GM18907 (cell line): ENCODE data around the gene FAM229A.
A peak's percentile ranks its signal among the peaks of the same experiment; 100 is the strongest.
"Not testable (repeated sequence)": the region's sequence is repeated elsewhere in the genome, so short reads cannot be mapped to it uniquely, and the experiment has no call there.

Experiments used
- ATAC-seq: cut with Tn5 transposase; IDR thresholded peaks from one replicate; pipeline ENCODE4 v1.9.1; 2021; ENCODE audit warnings: mild to moderate bottlenecking, moderate library complexity; ENCODE audit not compliant: unreplicated experiment

The FAM229A gene

DNA sequence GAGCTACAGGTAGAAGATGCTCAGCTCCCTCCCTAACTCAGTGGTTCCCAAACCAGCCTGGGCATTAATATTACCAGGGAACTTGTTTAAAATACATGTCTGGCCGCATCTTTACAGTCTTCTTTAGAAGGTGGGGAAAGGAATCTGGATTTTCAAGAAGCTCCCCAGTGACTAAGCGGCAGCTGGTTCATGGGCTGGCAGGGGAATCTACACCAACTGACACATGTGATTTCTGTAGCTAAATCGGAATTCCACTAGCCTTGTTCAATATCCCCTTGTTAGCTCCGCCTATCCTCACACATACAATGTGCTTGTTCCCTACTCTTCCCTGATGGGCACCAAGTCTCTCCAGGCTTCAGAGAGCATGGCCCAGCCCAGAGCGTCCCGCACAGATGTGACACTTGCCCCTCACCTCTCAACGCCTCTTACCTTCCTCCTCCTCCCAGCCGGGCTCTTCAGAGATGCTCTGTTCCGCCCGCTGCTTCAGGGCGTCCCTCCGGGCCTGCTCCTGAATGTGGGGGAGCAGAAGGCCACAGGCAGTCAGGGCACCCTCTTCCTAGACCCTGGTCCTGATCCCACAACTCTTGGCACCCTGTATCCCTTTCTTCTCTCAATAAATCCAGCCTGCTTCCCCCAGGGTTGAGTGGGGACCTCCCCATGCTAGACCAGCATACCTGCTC lies 15.4 kb upstream of the FAM229A start:
- ATAC-seq, result no peak

DNA sequence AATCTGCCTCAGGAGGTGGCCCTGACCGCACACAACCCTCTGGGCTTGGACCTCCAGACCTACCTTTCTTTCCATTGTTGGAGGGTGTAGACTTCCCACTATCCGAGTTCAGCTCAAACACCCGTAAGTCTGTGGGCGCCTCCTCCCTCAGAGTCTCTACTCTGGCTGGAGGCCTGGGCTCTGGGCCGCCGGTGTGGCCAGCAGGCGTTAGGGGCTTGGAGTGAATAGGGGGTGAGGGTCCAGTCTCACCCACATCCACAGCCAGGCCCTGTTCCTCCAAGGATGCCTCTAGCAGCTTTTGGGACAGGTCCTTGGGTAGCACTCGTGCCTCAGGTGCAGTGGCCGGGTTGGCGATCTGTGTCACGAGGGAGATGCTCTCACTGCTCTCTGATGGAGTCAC lies 13.9 kb upstream of the FAM229A start:
- ATAC-seq, result no peak

DNA sequence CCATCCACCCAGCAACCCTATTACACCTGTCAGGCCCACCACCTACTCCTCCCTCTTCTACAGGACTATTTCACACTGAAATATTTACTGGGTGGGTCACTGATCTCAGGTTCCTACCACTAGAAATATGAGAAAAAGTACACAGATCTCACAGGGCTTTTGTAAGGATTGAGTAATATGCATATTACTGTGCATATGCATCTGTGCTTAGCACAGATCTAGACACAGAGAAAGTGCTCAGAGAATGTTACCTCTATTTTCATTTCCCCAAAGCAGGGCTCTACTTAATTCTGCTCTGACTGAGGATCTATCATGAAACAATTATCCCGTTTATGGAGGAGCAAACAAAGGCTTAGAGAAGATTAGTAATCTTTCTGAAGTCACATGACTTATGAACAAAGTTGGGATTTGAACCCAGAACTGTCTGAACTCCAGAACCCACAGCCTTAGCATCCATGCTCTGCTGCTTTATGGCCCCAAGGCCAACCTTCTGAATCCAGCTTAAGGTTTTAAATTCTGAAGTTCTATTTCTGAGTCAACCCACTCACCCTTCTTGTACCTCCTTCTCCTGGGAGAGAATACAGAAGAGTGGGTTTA lies 11.8 kb upstream of the FAM229A start:
- ATAC-seq, result no peak

DNA sequence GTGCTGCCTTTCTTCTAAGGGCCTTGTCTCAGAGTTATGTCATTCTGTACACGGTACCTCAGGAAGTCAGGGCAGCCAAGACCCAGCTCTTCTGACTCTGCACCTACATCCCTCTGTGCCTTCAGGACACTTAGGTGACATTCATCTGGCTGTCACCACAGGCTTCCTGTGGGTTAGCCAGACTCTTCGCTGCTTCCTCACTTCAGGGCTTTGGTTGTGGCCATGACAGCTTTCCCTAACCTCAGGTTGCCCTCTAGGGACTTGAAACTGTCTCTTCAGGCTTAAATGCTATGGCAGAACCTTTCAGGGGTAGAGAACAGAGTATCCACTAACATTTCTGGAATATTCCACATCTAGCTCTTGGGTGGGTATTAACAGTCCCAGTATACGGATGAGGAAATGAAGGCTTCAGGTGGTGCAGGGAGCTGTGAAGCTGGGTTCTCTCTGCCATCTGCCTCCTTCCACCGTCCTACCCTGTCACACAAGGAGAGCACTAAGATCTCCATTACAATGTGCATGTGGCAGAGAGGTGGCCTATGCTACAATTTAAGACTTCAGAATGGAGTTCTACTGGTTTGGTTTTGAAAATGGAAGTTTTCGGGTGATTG lies 10.0 kb upstream of the FAM229A start:
- no peak for ATAC-seq

DNA sequence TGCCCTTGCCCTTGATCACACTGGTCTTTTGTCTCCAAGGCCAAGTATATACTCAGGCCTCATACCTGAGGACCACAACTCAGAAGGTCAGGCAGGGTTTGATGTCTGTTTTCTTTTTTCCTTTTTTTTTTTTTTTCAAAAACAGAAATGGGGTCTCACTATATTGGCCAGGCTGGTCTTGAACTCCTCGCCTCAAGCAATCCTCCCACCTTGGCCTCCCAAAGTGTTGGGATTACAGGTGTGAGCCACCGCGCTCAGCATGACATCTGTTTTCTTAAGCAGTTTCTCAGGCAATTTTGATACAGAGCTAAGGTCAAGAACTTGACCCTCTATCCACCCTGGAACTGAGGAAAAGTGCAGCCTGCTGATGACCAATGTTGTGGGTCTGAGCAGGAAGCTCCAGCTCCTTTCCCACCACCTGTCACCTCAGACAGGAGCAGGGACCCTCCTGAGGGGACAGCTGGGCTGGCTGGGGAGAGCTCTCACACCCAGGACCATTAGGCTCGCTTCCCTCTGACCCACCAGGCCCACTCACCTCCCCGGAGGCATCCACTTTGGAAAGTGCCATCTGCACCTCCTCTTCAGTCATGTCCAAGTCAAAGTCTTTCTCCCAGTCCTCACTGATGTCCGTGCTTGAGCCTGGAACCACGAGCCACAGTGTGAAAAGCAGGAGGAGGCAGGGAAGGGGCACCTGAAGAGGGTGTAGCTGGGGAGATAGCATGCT lies 5.8 kb upstream of the FAM229A start:
- no peak for ATAC-seq

DNA sequence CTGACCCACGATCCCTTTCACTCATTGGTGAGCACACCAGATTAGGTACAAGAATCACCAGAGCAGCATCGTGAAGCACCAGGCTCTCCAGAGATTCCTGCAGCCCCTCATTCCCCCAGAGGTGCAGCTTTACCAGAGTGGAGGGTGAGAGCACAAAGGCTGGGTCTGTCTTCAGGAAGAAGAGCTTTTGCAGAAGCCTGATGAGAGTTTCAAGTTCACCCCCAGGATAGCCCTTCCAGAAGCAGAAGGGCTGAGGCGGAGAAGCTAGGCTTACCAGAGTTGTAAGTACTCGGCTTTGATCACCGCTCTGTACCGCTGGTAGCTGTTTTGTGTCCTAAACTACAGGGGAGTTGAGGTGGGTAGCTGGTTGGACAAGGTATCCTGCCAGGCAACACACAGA lies 3.2 kb upstream of the FAM229A start:
- no peak for ATAC-seq

DNA sequence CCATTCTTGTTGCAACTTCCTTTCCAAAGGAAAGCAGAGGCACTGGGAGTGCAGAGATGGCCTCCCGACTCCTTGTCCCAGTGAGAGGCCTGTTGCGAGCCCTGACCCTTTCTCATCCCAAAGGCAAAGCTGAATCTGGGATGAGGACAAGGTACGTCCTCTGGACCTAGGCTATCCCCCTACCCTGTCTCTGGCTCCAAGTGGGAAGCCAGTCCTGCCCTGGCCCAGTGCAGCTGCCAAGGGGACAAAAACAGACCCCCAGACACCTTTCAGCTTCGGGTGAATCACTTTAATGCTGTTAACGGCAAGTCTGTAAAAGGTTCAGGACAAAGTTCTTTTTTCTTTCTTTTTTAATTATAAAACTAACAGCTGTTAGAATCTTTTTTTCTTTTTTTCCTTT lies 2.6 kb upstream of the FAM229A start:
- ATAC-seq, result no peak

DNA sequence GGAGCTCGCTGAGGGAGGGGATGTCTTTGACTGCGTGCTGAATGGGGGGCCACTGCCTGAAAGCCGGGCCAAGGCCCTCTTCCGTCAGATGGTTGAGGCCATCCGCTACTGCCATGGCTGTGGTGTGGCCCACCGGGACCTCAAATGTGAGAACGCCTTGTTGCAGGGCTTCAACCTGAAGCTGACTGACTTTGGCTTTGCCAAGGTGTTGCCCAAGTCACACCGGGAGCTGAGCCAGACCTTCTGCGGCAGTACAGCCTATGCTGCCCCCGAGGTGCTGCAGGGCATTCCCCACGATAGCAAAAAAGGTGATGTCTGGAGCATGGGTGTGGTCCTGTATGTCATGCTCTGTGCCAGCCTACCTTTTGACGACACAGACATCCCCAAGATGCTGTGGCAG lies 1.4 kb upstream of the FAM229A start:
- ATAC-seq, result no peak

DNA sequence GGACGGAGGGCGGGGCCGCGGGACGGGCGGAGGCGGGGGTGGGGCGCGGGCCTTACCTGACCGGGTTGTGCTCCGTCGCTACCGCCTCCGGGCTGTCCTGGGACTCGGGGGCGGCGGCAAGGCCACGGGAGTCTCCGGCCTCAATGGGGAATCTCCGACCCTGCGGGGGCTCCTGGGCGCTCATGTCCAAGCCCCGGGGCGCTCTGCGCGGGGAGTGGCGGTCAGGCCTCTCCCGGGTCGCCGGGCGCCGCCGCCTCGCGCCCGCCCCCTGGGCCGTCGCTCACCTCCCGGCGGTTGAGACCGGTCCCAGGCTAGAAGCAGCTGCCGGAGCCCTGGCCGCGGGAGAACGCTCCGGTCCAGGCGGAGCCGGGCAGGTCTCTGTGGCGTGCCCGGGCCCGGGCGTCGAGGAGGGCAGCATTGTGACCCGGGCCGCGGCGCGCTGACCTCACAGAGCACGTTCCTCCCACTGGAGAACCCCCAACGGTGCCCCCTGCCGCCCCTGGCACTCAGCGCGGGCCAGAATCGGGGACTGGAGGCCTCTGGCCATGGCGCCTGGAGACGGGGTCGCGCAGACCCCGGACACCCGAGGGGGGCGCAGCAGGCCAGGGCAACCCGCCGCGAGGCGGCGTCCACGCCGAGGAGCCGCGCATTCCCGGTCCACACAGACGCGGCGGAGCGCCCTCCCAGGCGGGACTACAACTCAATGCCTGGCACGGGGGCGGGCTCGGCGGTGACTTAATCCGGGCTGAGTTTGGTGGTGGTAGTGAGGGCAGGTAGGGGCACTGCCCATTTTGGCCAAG lies 411 bp downstream of the FAM229A start:
- no peak for ATAC-seq

DNA sequence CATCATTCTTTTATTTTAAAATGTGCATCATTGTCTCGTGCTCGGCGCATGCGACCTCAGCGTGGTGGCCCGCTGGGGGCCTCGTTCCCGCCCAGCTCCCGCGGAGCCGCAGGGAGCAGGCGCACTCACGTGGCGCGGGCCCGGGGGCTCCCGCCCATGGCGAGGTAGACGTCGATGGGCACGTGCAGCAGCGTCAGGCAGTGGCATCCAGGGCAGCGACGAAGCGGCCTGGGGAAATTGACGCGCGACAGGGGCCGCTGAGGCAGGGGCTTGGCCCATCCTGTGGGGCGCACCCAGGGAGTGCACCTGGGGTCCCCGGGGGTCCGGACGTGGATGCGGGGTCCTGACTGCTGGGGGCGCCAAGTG lies 994 bp downstream of the FAM229A start:
- no peak for ATAC-seq

DNA sequence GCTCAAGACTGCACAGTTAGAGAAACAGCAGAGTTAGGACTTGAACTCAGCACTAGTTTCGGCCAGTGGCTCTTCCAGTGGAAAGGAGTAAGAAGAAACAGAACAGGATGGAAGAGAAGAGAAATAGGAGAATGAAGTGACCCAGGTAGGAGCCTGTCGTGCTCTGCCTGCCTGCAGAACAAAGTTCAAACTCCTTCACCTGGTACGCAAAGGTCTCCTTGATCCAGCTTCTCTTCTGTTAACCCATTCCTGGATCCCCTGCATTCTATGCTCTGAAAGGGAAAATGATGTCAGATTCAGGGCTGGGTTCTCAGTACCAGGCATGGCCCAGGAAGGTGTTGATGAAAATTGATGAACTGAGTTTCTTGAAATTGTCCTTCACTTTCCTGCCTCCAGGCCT lies 3.9 kb downstream of the FAM229A start:
- ATAC-seq, result no peak

DNA sequence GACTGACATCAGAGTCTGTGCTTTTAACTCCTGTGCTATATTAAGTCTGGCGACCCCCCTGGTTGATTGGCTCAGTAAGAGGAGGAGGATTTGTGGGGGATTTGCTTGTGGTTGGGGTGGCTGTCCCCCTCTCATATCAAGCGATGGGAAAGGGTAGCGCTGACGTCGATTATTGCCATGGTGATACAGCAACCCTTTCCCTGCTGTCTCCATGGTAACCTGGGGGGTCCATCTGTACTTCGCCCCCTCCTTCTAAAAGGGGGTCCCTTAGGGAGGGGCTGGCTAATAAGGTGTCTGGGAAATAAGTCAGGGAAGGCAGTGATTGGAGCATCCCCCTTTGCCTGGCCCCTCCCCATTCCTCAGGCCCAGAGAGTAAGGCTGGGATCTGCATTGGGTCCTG lies 4.7 kb downstream of the FAM229A start:
- no peak for ATAC-seq

DNA sequence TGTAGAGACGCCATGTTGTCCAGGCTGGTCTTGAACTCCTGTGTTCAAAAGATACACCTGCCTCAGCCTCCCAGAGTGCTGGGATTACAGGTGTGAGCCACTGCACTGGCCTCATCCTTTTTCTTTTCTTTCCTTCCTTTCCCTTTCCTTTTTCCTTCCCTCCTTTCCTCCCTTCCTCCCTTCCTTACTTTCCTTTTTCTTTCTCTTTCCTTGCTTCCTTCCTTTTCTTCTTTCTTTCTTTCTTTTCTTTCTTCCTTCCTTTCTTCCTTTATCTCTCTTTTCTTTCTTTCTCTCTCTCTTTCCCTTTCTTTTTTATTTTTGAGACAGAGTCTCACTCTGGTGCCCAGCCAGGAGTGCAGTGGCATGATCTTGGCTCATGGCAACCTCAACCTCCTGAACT lies 5.8 kb downstream of the FAM229A start:
- no peak for ATAC-seq

DNA sequence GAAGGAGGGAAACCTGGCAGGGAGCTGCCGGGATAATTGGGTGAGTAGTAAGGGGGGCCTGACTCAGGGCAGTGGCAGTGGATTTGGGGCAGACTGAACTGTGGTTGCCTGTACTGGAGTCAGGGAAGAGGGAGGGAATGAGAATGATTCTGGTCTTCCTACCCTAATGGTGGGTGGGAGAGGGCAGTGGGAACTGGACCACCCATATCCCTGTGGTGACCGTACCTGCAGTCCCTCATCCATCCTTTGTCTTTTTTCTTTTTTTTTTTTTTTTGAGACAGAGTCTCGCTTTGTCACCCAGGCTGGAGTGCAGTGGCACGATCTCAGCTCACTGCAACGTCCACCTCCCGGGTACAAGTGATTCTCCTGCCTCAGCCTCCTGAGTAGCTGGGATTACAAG lies 6.5 kb downstream of the FAM229A start:
- not testable (repeated sequence) for ATAC-seq

DNA sequence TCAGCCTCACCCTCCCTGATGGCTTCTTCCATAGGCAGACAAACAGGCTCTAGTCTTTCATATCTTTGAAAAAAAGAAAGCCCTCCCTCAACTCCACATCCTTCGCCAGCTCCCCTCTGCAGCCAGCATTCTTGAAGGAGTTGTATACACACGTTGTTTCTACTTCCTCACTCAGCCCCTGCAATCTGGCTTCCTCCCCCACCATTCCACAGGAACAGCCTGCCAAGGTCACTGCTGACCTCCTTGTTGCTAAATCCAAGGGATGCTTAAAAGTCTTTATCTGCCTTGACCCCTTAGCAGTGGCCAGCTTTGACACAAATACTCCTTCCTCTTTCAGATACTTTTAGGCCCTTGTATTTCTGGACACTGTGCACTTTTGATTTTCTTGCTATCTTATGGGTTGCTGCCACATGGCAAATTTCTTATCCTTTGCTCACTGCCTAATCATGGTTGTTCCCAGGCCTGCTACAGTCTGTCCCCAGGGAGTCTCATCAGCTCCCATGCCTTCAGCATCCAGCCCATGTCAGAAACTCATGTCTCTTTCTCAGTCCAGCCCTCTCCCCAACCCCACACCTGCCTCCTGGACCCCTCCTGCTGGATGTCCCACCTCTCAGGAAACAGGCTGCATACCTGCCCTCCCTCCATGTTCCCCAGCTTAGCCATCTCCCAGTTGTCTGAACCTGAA lies 8.3 kb downstream of the FAM229A start:
- ATAC-seq, result no peak

DNA sequence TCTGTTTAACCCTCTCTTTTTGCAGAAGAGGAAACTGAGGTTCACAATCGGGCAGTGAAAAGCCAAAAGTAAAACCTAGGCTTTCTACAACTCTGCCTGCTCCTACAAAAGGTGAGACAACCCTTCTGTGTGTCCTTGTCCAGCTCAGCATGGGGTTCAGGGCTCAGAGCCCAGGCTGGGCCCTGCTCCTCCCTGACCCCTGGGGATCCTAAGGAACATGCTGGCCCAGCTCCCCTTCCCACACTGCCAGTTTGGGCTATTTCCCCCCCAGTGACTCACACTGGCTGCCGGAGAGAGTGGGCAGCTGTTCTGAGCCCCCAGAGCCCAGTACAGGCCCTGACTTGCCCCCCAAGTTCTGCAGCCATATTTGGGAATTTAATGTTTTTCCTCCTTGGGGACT lies 8.9 kb downstream of the FAM229A start:
- no peak for ATAC-seq

DNA sequence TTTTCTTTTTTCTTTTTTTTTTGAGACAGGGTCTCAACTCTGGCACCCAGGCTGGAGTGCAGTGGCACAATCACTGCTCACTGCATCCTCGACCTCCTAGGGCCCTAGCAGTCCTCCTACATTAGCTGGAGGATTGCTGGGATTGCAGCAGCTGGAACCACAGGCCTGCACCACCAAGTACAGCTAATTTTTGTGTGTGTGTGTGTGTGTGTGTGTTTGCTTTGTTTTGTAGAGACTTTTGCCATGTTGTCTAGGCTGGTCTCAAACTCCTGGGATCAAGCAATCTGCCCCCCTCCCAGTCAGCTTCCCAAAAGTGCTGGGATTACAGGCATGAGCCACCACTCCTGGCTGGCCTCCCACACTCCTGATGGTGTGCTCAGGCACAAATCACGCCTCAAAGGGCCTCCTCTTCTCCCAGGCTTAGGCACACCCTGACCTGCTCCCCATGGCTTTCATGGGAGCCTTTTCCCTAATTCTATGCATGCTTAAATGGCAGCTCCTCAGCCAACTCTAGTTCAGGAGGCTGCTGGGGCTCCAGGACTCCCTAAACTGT lies 9.4 kb downstream of the FAM229A start:
- ATAC-seq, result no peak

DNA sequence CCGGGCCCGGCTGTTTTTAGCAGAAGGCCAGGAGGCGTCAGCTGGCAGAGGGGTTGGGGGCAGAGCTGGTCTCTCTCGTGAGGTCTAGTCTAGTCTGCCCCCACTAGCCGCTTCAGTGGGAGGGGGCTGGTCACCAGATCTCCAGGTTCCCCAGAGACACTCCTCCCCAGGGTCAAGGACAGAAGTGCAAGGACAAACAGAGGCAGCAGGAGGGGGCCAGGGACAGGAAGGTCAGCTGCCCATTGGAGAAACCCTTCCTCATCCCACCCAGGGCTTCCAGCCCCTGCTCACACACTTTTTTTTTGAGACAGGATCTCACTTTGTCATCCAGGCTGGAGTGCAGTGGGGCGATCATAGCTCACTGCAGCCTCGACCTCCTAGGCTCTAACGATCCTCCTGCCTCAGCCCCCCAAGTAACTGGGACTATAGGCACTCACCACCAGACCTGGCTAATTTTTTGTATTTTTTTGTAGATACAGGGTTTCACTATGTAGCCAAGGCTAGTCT lies 10.0 kb downstream of the FAM229A start:
- ATAC-seq, result no peak

DNA sequence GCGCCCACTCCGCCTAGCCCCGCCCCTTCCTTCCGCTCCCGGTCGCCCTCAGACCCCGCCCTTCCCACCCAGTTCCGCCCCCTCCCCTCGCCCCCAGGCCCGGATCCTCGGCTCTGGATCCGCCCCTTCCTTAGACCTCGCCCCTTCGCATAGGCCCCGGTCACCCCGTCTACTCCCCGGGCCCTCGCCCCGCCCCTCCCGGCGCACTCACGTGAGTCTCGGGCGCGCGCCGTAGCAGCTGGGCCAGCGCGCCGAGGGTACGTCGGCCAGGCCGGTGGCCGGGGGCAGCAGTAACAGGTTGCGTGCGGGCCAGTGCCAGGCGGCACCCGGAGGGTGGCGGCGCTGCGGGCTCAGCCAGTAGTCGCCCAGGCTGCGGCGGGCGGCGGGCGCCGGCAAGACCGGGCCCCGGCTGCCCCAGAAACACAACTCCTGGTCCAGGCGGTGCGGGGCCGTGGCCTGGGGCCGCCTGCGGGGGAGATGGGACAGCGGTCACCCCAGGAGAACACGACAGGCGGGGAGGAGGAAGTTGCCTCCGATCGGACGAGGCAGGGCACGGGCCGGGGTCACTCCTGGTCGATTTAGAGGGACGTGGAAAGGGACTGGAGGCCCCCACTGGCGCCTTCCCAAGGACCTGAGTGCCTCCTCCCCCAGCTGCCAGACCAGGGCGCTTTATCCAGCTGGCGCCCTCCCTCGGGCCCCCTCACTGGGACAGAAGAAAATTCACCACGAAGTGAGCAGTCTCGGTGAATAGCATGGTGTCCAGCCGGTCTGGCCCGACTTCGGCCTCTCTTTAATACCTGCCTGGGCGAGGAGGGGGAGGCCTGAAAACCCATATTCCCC lies 10.7 kb downstream of the FAM229A start:
- ATAC-seq, result peak; percentile 84
